Endothelial cell (in vitro differentiated cells): Measurements from ENCODE around the gene KCNA10. TPM values are rescaled to one million over a fixed set of nuclear protein-coding genes. Genes with fewer than 3 reads are reported as not detected.

Experiments used
- DNase-seq: peaks from one replicate; pipeline ENCODE4 v3.0.0; 2021; ENCODE audit warnings: low spot score
- H3K27ac Mint-ChIP-seq: one replicate; pipeline ENCODE4 v1.8.0; 2021; ENCODE audit warnings: mixed read lengths, inconsistent platforms; ENCODE audit not compliant: unreplicated experiment
- H3K27me3 Mint-ChIP-seq: one replicate; pipeline ENCODE4 v1.8.0; 2021; ENCODE audit warnings: mild to moderate bottlenecking, moderate library complexity, mixed read lengths, inconsistent platforms; ENCODE audit not compliant: unreplicated experiment
- H3K36me3 Mint-ChIP-seq: one replicate; pipeline ENCODE4 v1.8.0; 2021; ENCODE audit warnings: mild to moderate bottlenecking, low read depth, mixed read lengths, inconsistent platforms; ENCODE audit not compliant: unreplicated experiment
- H3K4me1 Mint-ChIP-seq: one replicate; pipeline ENCODE4 v1.8.0; 2021; ENCODE audit warnings: mild to moderate bottlenecking, mixed read lengths, inconsistent platforms; ENCODE audit not compliant: unreplicated experiment
- H3K4me3 Mint-ChIP-seq: one replicate; pipeline ENCODE4 v1.8.0; 2021; ENCODE audit warnings: mild to moderate bottlenecking, mixed read lengths, inconsistent platforms; ENCODE audit not compliant: unreplicated experiment
- H3K9me3 Mint-ChIP-seq: one replicate; pipeline ENCODE4 v1.8.0; 2021; ENCODE audit warnings: mixed read lengths, inconsistent platforms; ENCODE audit not compliant: unreplicated experiment
- total RNA-seq: library from RNA; stranded (reverse); fragmentation: NEBNext Ultra II Directional; extraction: Animal tissue kit (Norgen Biotek cat#: 25700); gene quantifications from one replicate; pipeline ENCODE4 v1.2.1, GENCODE V29; 2021; ENCODE audit not compliant: unreplicated experiment
- TF ChIP-seq, protein P1 (sequence below): fragments of 200-600 bp; sonication (generic); IDR thresholded peaks from one replicate; pipeline ENCODE4 v1.5.0; 2021; ENCODE audit warnings: antibody characterized with exemption; ENCODE audit not compliant: unreplicated experiment

KCNA10 gene
- total RNA-seq, 1 donor from 2014 or later = not detected

DNA sequence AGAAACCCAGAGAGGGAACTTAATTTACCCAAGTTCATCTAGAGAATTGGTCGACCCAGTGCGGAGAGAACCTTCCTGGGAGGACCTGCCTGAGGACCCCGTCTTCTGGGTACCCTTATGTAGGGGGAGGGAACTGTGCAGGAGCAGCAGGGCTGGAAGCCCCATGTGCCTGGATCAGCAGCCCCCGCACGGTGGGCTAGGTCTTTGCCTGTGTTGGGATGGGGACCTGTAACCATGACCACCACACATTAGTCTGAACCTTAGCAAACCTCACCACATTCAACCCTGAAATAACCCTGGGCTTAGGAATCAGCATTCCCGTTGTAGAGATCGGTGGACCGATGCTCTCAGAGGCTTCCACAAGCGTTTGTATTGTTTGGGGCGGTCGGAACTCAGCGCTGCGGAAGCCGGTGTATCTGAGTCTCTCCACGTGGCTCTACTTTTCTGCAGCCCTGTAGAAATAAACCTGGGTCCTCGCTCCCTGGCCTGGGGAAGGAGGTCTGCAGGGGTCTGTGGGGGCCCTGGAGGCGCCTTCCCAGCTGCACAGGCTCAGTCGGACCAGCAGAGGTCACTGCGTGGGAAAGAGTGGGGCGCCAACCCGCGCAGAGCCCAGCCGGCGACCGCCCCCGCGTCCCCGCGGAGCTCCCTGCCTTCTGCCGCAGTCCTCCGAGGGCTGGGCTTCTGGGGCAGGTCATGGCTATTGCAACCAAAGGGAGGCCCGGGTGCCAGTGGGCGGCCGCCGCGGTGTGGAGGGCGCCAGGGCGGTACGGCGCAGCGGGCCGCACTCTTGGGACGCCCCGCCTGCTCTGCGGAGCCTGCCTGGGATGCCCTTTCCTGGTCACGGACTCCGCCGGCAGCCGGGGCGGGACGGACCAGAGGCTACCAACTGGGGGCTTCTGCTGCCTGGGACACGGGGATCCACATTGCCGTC lies 36.2 kb upstream of the KCNA10 start:
- H3K9me3 Mint-ChIP-seq = no peaks in the 10 kb centered on the region
- H3K27me3 Mint-ChIP-seq = peaks cover 11% of the 10 kb centered on the region
- H3K4me1 Mint-ChIP-seq = no peaks in the 10 kb centered on the region
- TF ChIP-seq, protein P1, sequence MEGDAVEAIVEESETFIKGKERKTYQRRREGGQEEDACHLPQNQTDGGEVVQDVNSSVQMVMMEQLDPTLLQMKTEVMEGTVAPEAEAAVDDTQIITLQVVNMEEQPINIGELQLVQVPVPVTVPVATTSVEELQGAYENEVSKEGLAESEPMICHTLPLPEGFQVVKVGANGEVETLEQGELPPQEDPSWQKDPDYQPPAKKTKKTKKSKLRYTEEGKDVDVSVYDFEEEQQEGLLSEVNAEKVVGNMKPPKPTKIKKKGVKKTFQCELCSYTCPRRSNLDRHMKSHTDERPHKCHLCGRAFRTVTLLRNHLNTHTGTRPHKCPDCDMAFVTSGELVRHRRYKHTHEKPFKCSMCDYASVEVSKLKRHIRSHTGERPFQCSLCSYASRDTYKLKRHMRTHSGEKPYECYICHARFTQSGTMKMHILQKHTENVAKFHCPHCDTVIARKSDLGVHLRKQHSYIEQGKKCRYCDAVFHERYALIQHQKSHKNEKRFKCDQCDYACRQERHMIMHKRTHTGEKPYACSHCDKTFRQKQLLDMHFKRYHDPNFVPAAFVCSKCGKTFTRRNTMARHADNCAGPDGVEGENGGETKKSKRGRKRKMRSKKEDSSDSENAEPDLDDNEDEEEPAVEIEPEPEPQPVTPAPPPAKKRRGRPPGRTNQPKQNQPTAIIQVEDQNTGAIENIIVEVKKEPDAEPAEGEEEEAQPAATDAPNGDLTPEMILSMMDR = peak; percentile 58
- H3K36me3 Mint-ChIP-seq = peaks cover 4% of the 10 kb centered on the region
- peak; percentile 49 for DNase-seq
- peak overlapping the region; percentile 27 for H3K4me3 Mint-ChIP-seq
- H3K27ac Mint-ChIP-seq = no peak overlapping the region

DNA sequence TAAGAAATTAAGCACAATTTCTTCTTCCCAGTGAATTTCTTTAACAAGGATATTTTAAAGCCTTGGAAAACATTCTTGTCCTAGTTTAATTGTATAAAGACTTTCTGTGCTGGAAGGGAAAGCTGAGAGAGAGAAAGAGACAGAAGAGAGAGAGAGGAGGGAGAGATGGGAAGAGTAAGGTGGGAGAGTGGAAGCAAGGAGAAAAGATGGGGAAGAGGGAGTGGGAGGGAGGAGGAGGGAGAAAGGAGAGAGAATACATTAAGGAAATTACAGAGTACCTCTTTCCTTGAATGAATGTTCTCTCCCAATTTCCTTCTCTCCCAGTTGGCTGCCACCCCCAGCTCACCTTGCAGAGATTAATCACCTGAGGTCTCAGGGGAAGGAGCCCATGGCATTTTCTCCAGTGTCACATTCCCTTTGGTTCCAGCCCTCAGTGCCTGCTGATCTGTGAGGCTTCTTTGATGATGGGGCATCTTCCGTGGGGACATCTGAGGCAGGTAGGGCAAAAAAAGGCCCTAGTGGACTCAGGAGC lies 32.4 kb upstream of the KCNA10 start:
- Mint-ChIP-seq H3K27me3 (peaks cover 5% of the 10 kb centered on the region), H3K36me3 (no peaks in the 10 kb centered on the region), H3K4me3 (no peak overlapping the region), H3K4me1 (no peaks in the 10 kb centered on the region), H3K27ac (no peak overlapping the region), H3K9me3 (no peaks in the 10 kb centered on the region)
- no peak for DNase-seq
- TF ChIP-seq, protein P1 = no peak

DNA sequence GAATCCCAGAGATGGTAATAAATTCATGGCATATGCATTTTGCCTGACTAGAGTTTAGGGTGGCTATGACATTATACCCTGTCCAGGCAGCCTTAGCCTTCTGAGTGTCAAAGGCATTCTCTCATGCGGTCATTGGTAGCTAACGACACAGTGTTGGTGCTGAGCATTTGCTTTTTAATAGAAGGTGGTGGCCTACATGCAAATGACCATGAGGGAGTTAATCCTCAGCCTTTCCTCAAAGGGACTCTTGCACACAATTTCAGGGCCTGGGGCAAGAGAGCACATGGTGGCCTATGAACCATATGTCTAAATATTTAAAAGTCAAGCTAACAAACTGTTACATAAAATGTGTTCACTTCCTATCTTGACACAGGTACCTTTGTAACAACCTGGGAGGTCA lies 30.9 kb upstream of the KCNA10 start:
- H3K27me3 Mint-ChIP-seq = peaks cover 8% of the 10 kb centered on the region
- H3K27ac Mint-ChIP-seq = no peak overlapping the region
- no peaks in the 10 kb centered on the region for H3K9me3 Mint-ChIP-seq
- TF ChIP-seq, protein P1 = no peak
- peaks cover 7% of the 10 kb centered on the region for H3K4me1 Mint-ChIP-seq
- DNase-seq = no peak
- H3K4me3 Mint-ChIP-seq = no peak overlapping the region
- H3K36me3 Mint-ChIP-seq = no peaks in the 10 kb centered on the region

DNA sequence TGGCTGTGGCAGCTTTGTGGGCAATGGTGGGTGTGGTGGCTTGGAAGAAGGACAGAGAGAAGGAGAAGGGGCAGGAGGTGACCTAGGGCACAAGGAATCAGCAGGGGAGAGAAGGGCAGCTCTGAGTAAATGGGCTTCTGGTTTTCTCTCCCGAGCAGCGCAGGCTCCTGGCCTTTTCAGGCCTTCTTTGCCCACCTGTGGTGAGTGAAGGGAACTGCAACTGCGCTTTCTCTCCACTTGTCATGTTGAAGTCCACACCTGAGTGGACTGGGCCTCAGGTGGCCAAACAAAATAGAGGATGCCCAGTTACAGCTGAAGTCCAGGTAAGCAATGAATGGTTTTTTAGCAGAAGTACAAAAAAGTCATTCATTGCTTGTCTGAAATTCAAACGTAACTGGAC lies 29.4 kb upstream of the KCNA10 start:
- Mint-ChIP-seq H3K4me3 (no peak overlapping the region), H3K4me1 (peaks cover 11% of the 10 kb centered on the region), H3K27me3 (peaks cover 8% of the 10 kb centered on the region), H3K36me3 (no peaks in the 10 kb centered on the region), H3K9me3 (no peaks in the 10 kb centered on the region), H3K27ac (no peak overlapping the region)
- TF ChIP-seq, protein P1 = peak; percentile 72
- peak; percentile 55 for DNase-seq

DNA sequence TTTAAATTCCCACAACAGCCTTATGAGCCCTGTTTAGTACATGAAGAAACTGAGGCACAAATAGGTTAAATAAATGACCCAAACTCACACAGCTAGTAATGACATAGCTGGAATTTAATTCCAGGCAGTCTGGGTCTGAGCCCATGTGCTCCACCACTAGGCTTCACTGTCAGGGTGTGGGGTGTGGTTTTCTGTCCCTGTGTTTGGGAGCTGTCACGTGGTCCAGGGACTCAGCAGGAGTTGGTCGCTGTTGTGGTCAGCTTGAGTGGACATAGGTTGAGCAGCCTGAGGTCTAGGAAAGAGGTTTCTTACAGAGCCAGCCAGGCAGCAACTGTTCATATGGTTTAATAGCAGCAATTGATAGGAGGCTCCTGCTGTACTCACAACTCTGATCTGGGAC lies 28.0 kb upstream of the KCNA10 start:
- Mint-ChIP-seq H3K27ac (no peak overlapping the region), H3K36me3 (no peaks in the 10 kb centered on the region), H3K4me1 (peaks cover 11% of the 10 kb centered on the region), H3K9me3 (no peaks in the 10 kb centered on the region), H3K4me3 (no peak overlapping the region), H3K27me3 (peaks cover 8% of the 10 kb centered on the region)
- TF ChIP-seq, protein P1 = no peak
- no peak for DNase-seq
